ENCODE data around the gene ADGRL3. TPM values are rescaled to one million over a fixed set of nuclear protein-coding genes. Genes with fewer than 3 reads are reported as not detected.
"Not testable (repeated sequence)": the region's sequence is repeated elsewhere in the genome, so short reads cannot be mapped to it uniquely, and the experiment has no call there.

The ADGRL3 gene
- total and polyA plus RNA-seq, 4 donors: 0.07 to 1.7 (median 0.82) TPM

DNA sequence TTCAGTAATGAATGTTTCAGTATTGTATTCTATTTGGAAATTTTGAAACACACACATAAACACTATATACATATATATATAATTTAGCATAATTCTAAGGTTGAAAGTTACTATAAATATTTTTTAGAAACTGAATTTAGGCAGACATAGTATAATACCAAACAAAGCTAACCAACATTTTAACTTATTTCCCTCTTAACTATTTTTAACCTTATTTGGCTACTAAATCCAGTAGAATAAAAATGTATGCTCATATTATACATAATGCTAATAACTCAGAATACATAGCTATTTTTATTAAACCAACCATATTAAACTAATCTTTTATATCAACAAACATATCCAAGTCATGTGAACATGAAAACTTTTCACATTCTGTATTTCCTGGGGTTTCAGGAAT is 563.6 kb downstream of the ADGRL3 start:
- no peaks in the 10 kb centered on the region for H3K9me3 ChIP-seq (ENCODE audit: control insufficient read depth in 4 of 4, low read length in 3 of 4)
- H3K9ac ChIP-seq (ENCODE audit: low read depth in 1 of 2, low read length in 2 of 2): no peak overlapping the region
- H3K4me1 ChIP-seq (ENCODE audit: control insufficient read depth in 4 of 4, insufficient read depth in 4 of 4, low read length in 3 of 4): no peaks in the 10 kb centered on the region
- no peak overlapping the region for H3K4me3 ChIP-seq (ENCODE audit: low read depth in 1 of 3, low read length in 3 of 3)
- DNase-seq (ENCODE audit: low spot score): no peak
- no peak overlapping the region for H3K27ac ChIP-seq (ENCODE audit: low read depth in 1 of 2, low read length in 2 of 2)
- H3K27me3 ChIP-seq (ENCODE audit: control insufficient read depth in 4 of 4, insufficient read depth in 4 of 4, low read length in 3 of 4): no peaks in the 10 kb centered on the region
- TF ChIP-seq EGR1 (IDR thresholded peaks at IDR 0.05; ENCODE audit: low read depth in 2 of 2): no peak
- TF ChIP-seq, protein P1, sequence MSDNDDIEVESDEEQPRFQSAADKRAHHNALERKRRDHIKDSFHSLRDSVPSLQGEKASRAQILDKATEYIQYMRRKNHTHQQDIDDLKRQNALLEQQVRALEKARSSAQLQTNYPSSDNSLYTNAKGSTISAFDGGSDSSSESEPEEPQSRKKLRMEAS (IDR thresholded peaks at IDR 0.05): no peak
- TF ChIP-seq SP1 (IDR thresholded peaks at IDR 0.05): no peak
- no peak for TF ChIP-seq JUND (IDR thresholded peaks at IDR 0.05)
- TF ChIP-seq, protein P2, sequence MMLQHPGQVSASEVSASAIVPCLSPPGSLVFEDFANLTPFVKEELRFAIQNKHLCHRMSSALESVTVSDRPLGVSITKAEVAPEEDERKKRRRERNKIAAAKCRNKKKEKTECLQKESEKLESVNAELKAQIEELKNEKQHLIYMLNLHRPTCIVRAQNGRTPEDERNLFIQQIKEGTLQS (IDR thresholded peaks at IDR 0.05): no peak
- no peak for TF ChIP-seq HNF4G (IDR thresholded peaks at IDR 0.05)
- TF ChIP-seq FOXA2 (IDR thresholded peaks at IDR 0.05): no peak
- no peak for TF ChIP-seq TAF1 (conservative IDR thresholded peaks at IDR 0.05)
- TF ChIP-seq REST (IDR thresholded peaks at IDR 0.05): no peak
- TF ChIP-seq FOXA1 (IDR thresholded peaks at IDR 0.05): no peak
- TF ChIP-seq GABPA (IDR thresholded peaks at IDR 0.05 in 1 of 2, conservative IDR thresholded peaks at IDR 0.05 in 1 of 2): no peak
- no peak for TF ChIP-seq YY1 (IDR thresholded peaks at IDR 0.05)
- no peak for TF ChIP-seq HNF4A (conservative IDR thresholded peaks at IDR 0.05)
- no peak for TF ChIP-seq RXRA (IDR thresholded peaks at IDR 0.05)
- no peak for TF ChIP-seq RAD21 (IDR thresholded peaks at IDR 0.05)
- TF ChIP-seq NR2F2 (IDR thresholded peaks at IDR 0.05): no peak
- H3K36me3 ChIP-seq (ENCODE audit: control insufficient read depth in 4 of 4, insufficient read depth in 3 of 4, low read depth in 1 of 4, low read length in 3 of 4): no peaks in the 10 kb centered on the region

DNA sequence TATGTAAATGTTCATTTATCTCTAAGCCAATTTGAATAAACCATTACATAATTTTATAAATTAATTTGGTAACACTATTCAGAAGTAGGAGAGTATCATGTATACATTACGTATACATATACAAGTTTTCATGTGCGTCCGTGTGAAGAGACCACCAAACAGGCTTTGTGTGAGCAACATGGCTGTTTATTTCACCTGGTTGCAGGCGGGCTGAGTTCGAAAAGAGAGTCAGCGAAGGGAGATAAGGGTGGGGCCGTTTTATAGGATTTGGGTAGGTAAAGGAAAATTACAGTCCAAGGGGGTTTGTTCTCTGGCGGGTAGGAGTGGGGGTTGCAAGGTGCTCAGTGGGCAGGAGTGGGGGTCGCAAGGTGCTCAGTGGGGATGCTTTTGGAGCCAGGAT is 564.0 kb downstream of the ADGRL3 start:
- H3K4me3 ChIP-seq (ENCODE audit: low read depth in 1 of 3, low read length in 3 of 3); H3K9ac ChIP-seq (ENCODE audit: low read depth in 1 of 2, low read length in 2 of 2); H3K27ac ChIP-seq (ENCODE audit: low read depth in 1 of 2, low read length in 2 of 2); H3K9me3 ChIP-seq (ENCODE audit: control insufficient read depth in 4 of 4, low read length in 3 of 4); H3K27me3 ChIP-seq (ENCODE audit: control insufficient read depth in 4 of 4, insufficient read depth in 4 of 4, low read length in 3 of 4); DNase-seq (ENCODE audit: low spot score); H3K4me1 ChIP-seq (ENCODE audit: control insufficient read depth in 4 of 4, insufficient read depth in 4 of 4, low read length in 3 of 4); H3K36me3 ChIP-seq (ENCODE audit: control insufficient read depth in 4 of 4, insufficient read depth in 3 of 4, low read depth in 1 of 4, low read length in 3 of 4): not testable (repeated sequence)
- 85% methylated on average over 9 of the region's 9 CpGs for WGBS

GRCh38 chr4:61769444-61770167 is 569.5 kb downstream of the ADGRL3 start:
- H3K9ac ChIP-seq (ENCODE audit: low read depth in 1 of 2, low read length in 2 of 2); H3K27ac ChIP-seq (ENCODE audit: low read depth in 1 of 2, low read length in 2 of 2); H3K9me3 ChIP-seq (ENCODE audit: control insufficient read depth in 4 of 4, low read length in 3 of 4); H3K27me3 ChIP-seq (ENCODE audit: control insufficient read depth in 4 of 4, insufficient read depth in 4 of 4, low read length in 3 of 4); DNase-seq (ENCODE audit: low spot score); H3K4me3 ChIP-seq (ENCODE audit: low read depth in 1 of 3, low read length in 3 of 3); H3K36me3 ChIP-seq (ENCODE audit: control insufficient read depth in 4 of 4, insufficient read depth in 3 of 4, low read depth in 1 of 4, low read length in 3 of 4); H3K4me1 ChIP-seq (ENCODE audit: control insufficient read depth in 4 of 4, insufficient read depth in 4 of 4, low read length in 3 of 4): not testable (repeated sequence)
- WGBS: 88% methylated on average over 12 of the region's 14 CpGs

All from liver (tissue), 9 donors.